Fibroblast of lung (primary cell): Measurements from ENCODE around the gene ZBTB2. TPM values are rescaled to one million over a fixed set of nuclear protein-coding genes. Genes with fewer than 3 reads are reported as not detected.

Experiments used
- DNase-seq, 2 donors: peaks; one replicate each; pipeline versions ENCODE4 v3.0.0 to v3.0.0-alpha.2; 2010; ENCODE audit warnings: low read depth in 2 of 2
- H2AFZ ChIP-seq: 2 replicates; pipeline ENCODE4 v1.5.1; 2012; ENCODE audit warnings: low read length, control low read depth, inconsistent platforms
- H3K27ac ChIP-seq: 2 replicates; pipeline ENCODE4 v1.5.1; 2011; ENCODE audit warnings: low read length, control low read depth; ENCODE audit not compliant: insufficient read depth
- H3K27me3 ChIP-seq: 2 replicates; pipeline ENCODE4 v1.5.1; 2011; ENCODE audit warnings: mild to moderate bottlenecking, low read length; ENCODE audit not compliant: control insufficient read depth, insufficient read depth
- H3K36me3 ChIP-seq: 2 replicates; pipeline ENCODE4 v1.5.1; 2011; ENCODE audit warnings: low read length; ENCODE audit not compliant: control insufficient read depth, insufficient read depth
- H3K4me1 ChIP-seq: 2 replicates; pipeline ENCODE4 v1.5.1; 2011; ENCODE audit warnings: low read length; ENCODE audit not compliant: control insufficient read depth, insufficient read depth; ENCODE audit errors: extremely low read depth
- H3K4me2 ChIP-seq: 2 replicates; pipeline ENCODE4 v1.5.1; 2011; ENCODE audit warnings: low read length, control low read depth; ENCODE audit not compliant: insufficient read depth; ENCODE audit errors: extremely low read depth
- H3K4me3 ChIP-seq, 4 experiments: fragments of 200-600 bp in 1 of 4; sonication (generic) in 1 of 4; replicated peaks in 1 of 4; 2 replicates each; pipeline ENCODE4 v1.5.1; 2011 to 2016; ENCODE audit warnings: low read length in 4 of 4, low read depth in 3 of 4, mild to moderate bottlenecking in 3 of 4, control low read depth in 2 of 4, inconsistent platforms in 1 of 4, mixed read lengths in 1 of 4; ENCODE audit not compliant: insufficient read depth in 1 of 4; ENCODE audit errors: control extremely low read depth in 1 of 4
- H3K79me2 ChIP-seq: 2 replicates; pipeline ENCODE4 v1.5.1; 2012; ENCODE audit warnings: mild to moderate bottlenecking, low read length, inconsistent platforms; ENCODE audit not compliant: control insufficient read depth, insufficient read depth
- H3K9ac ChIP-seq: 2 replicates; pipeline ENCODE4 v1.5.1; 2011; ENCODE audit warnings: mild to moderate bottlenecking, low read length, control low read depth; ENCODE audit not compliant: insufficient read depth
- H3K9me3 ChIP-seq: 2 replicates; pipeline ENCODE4 v1.5.1; 2012; ENCODE audit warnings: low read depth, low read length; ENCODE audit not compliant: control insufficient read depth, insufficient read depth
- H4K20me1 ChIP-seq: 2 replicates; pipeline ENCODE4 v1.5.1; 2011; ENCODE audit warnings: low read length; ENCODE audit not compliant: control insufficient read depth, insufficient read depth; ENCODE audit errors: extremely low read depth
- CTCF ChIP-seq, 2 donors: IDR thresholded peaks in 1 of 2; conservative IDR thresholded peaks in 1 of 2; 1 replicate in 1 of 2; 2 replicates in 1 of 2; pipeline ENCODE4 v1.5.1; 2011 to 2012; ENCODE audit warnings: low read length in 2 of 2, control low read depth in 1 of 2, inconsistent platforms in 1 of 2, low read depth in 1 of 2, mild to moderate bottlenecking in 1 of 2
- EZH2 ChIP-seq: IDR thresholded peaks from 2 replicates; pipeline ENCODE4 v1.5.1; 2012; ENCODE audit warnings: low read length, control low read depth, mild to moderate bottlenecking; ENCODE audit errors: missing control alignments
- polyA plus RNA-seq, 2 donors: library from polyadenylated mRNA; depleted of rRNA in 1 of 2; stranded (reverse) in 1 of 2; unstranded in 1 of 2; fragments of >200 nt; gene quantifications; 2 replicates each; pipeline ENCODE4 v1.2.1, GENCODE V29; 2011 to 2012; ENCODE audit warnings: missing spikeins in 1 of 2
- total RNA-seq: library from RNA; depleted of rRNA; stranded (reverse); fragments of >200 nt; gene quantifications from 2 replicates; pipeline ENCODE4 v1.2.1, GENCODE V29; 2014

ZBTB2 gene
- total and polyA plus RNA-seq, 2 donors (not counting 1 experiment from before 2014, with no cell fraction given): 12.2 to 20.1 TPM

GRCh38 chr6:151413372-151414145, 22.2 kb upstream of the ZBTB2 start:
- no peak overlapping the region for H3K9ac ChIP-seq
- no peak for TF ChIP-seq EZH2
- TF ChIP-seq CTCF (conservative IDR thresholded peaks at IDR 0.05 in 1 of 2, IDR thresholded peaks at IDR 0.05 in 1 of 2; ENCODE audit: low read depth in 1 of 2, low read length in 2 of 2): no peak
- H3K27me3 ChIP-seq: no peaks in the 10 kb centered on the region
- peaks cover 7% of the 10 kb centered on the region for H3K36me3 ChIP-seq
- H3K79me2 ChIP-seq: no peaks in the 10 kb centered on the region
- H3K4me1 ChIP-seq: no peaks in the 10 kb centered on the region
- H3K4me2 ChIP-seq: no peak overlapping the region
- H4K20me1 ChIP-seq: no peaks in the 10 kb centered on the region
- no peak overlapping the region for H3K27ac ChIP-seq
- H3K4me3 ChIP-seq: no peak overlapping the region
- DNase-seq: no peak
- no peak overlapping the region for H2AFZ ChIP-seq
- H3K9me3 ChIP-seq: no peaks in the 10 kb centered on the region

GRCh38 chr6:151412909-151413308, 21.6 kb upstream of the ZBTB2 start:
- Histone ChIP-seq H3K9me3 (no peaks in the 10 kb centered on the region), H2AFZ (no peak overlapping the region), H3K79me2 (no peaks in the 10 kb centered on the region), H3K27ac (no peak overlapping the region), H3K36me3 (peaks cover 7% of the 10 kb centered on the region), H3K27me3 (no peaks in the 10 kb centered on the region), H3K4me3 (no peak overlapping the region), H4K20me1 (no peaks in the 10 kb centered on the region), H3K9ac (no peak overlapping the region), H3K4me2 (no peak overlapping the region), H3K4me1 (no peaks in the 10 kb centered on the region)
- no peak for DNase-seq
- TF ChIP-seq CTCF (conservative IDR thresholded peaks at IDR 0.05 in 1 of 2, IDR thresholded peaks at IDR 0.05 in 1 of 2; ENCODE audit: low read depth in 1 of 2, low read length in 2 of 2) (no peak), EZH2 (no peak)

- H3K36me3 ChIP-seq: peaks cover 9% of the 10 kb centered on the region
- H3K9me3 ChIP-seq: no peaks in the 10 kb centered on the region
- H2AFZ ChIP-seq: no peak overlapping the region
- no peak for DNase-seq
- H3K9ac ChIP-seq: no peak overlapping the region
- H3K27ac ChIP-seq: no peak overlapping the region
- no peaks in the 10 kb centered on the region for H3K4me1 ChIP-seq
- H3K4me3 ChIP-seq: no peak overlapping the region
- peaks cover 1% of the 10 kb centered on the region for H3K79me2 ChIP-seq
- H3K27me3 ChIP-seq: no peaks in the 10 kb centered on the region
- H4K20me1 ChIP-seq: no peaks in the 10 kb centered on the region
- H3K4me2 ChIP-seq: no peak overlapping the region
- TF ChIP-seq EZH2 (no peak), CTCF (conservative IDR thresholded peaks at IDR 0.05 in 1 of 2, IDR thresholded peaks at IDR 0.05 in 1 of 2; ENCODE audit: low read depth in 1 of 2, low read length in 2 of 2) (no peak)
These were observed 18.3 kb upstream of the ZBTB2 start for GRCh38 chr6:151409679-151410078.
